Measurements from ENCODE around the gene PTPRU.
"Not testable (repeated sequence)": the region's sequence is repeated elsewhere in the genome, so short reads cannot be mapped to it uniquely, and the experiment has no call there.

Gene PTPRU

GRCh38 chr1:29312469-29313461 lies 76.4 kb downstream of the PTPRU start:
- H3K27ac ChIP-seq (ENCODE audit: extremely low read depth, low read depth, low read length), result no peak overlapping the region
- TF ChIP-seq ZNF626 (tag by site-specific recombination; IDR thresholded peaks at IDR 0.05) (no peak), PRDM1 (tag by site-specific recombination; IDR thresholded peaks at IDR 0.05) (no peak), KLF7 (tag by site-specific recombination; IDR thresholded peaks at IDR 0.05; ENCODE audit: borderline replicate concordance) (no peak), ZNF335 (tag by site-specific recombination; conservative IDR thresholded peaks at IDR 0.05) (no peak), ZFHX2 (tag by site-specific recombination; conservative IDR thresholded peaks at IDR 0.05) (no peak), ZNF416 (tag by site-specific recombination; IDR thresholded peaks at IDR 0.05) (no peak)
- ChIA-PET CTCF (interaction anchor here (1.5 kb wide), 1 partner anchor 72 kb away, joined by 6 read pairs; no protein-coding TSS in a partner anchor), POLR2A (no interaction called here)
- peaks cover 0 to 78% of the 10 kb centered on the region in 2 experiments; a peak in 2 of 3 replicates for H3K36me3 ChIP-seq (ENCODE audit: control insufficient read depth in 2 of 2, insufficient read depth in 1 of 2, low read length in 2 of 2)
- H3K4me1 ChIP-seq (ENCODE audit: control insufficient read depth, insufficient read depth, low read length), result no peaks in the 10 kb centered on the region
- no peak overlapping the region for H3K4me3 ChIP-seq (ENCODE audit: low read depth, low read length)
- no peaks in the 10 kb centered on the region for H3K9me3 ChIP-seq (ENCODE audit: control insufficient read depth, insufficient read depth, low read depth, low read length)

GRCh38 chr1:29314685-29315084 lies 78.4 kb downstream of the PTPRU start:
- H3K4me1 ChIP-seq (ENCODE audit: control insufficient read depth, insufficient read depth, low read length); H3K4me3 ChIP-seq (ENCODE audit: low read depth, low read length); H3K9me3 ChIP-seq (ENCODE audit: control insufficient read depth, insufficient read depth, low read depth, low read length); H3K27ac ChIP-seq (ENCODE audit: extremely low read depth, low read depth, low read length); CTCF ChIA-PET; POLR2A ChIA-PET: not testable (repeated sequence)
- peaks cover 0 to 86% of the 10 kb centered on the region in 2 experiments; a peak in 2 of 3 replicates for H3K36me3 ChIP-seq (ENCODE audit: control insufficient read depth in 2 of 2, insufficient read depth in 1 of 2, low read length in 2 of 2)
- TF ChIP-seq ZFP3 (tag by site-specific recombination; IDR thresholded peaks at IDR 0.05; ENCODE audit: low read depth) (0 out of 2 replicates have a peak, but pooled peaks have one; percentile 7), EGR2 (tag by site-specific recombination; IDR thresholded peaks at IDR 0.05; ENCODE audit: low read depth) (peak; percentile 95), ZFHX2 (tag by site-specific recombination; conservative IDR thresholded peaks at IDR 0.05) (peak; percentile 95)
- TF ChIP-seq, protein P1, sequence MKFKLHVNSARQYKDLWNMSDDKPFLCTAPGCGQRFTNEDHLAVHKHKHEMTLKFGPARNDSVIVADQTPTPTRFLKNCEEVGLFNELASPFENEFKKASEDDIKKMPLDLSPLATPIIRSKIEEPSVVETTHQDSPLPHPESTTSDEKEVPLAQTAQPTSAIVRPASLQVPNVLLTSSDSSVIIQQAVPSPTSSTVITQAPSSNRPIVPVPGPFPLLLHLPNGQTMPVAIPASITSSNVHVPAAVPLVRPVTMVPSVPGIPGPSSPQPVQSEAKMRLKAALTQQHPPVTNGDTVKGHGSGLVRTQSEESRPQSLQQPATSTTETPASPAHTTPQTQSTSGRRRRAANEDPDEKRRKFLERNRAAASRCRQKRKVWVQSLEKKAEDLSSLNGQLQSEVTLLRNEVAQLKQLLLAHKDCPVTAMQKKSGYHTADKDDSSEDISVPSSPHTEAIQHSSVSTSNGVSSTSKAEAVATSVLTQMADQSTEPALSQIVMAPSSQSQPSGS (tag by site-specific recombination; IDR thresholded peaks at IDR 0.05; ENCODE audit: low read depth), result peak; percentile 79

GRCh38 chr1:29315262-29315661 lies 78.9 kb downstream of the PTPRU start:
- Histone ChIP-seq H3K9me3 (ENCODE audit: control insufficient read depth, insufficient read depth, low read depth, low read length) (no peaks in the 10 kb centered on the region), H3K4me1 (ENCODE audit: control insufficient read depth, insufficient read depth, low read length) (no peaks in the 10 kb centered on the region), H3K27ac (ENCODE audit: extremely low read depth, low read depth, low read length) (no peak overlapping the region), H3K36me3 (ENCODE audit: control insufficient read depth in 2 of 2, insufficient read depth in 1 of 2, low read length in 2 of 2) (peaks cover 0 to 84% of the 10 kb centered on the region in 2 experiments; a peak in 2 of 3 replicates), H3K4me3 (ENCODE audit: low read depth, low read length) (no peak overlapping the region)
- CTCF ChIA-PET, result no interaction called here
- POLR2A ChIA-PET, result no interaction called here
- TF ChIP-seq ZNF266 (tag by site-specific recombination; IDR thresholded peaks at IDR 0.05; ENCODE audit: low read depth) (no peak), ZNF473 (tag by site-specific recombination; IDR thresholded peaks at IDR 0.05) (no peak), HOXA7 (CRISPR knock-in tag; IDR thresholded peaks at IDR 0.05; ENCODE audit: borderline replicate concordance) (no peak), ZNF560 (tag by site-specific recombination; IDR thresholded peaks at IDR 0.05; ENCODE audit: borderline replicate concordance) (no peak), ZNF707 (tag by site-specific recombination; IDR thresholded peaks at IDR 0.05) (no peak), ZNF292 (tag by site-specific recombination; IDR thresholded peaks at IDR 0.05; ENCODE audit: borderline replicate concordance, low read depth) (no peak), ZNF580 (tag by site-specific recombination; IDR thresholded peaks at IDR 0.05) (no peak), ZBTB11 (tag by site-specific recombination; conservative IDR thresholded peaks at IDR 0.05; ENCODE audit: low read depth) (no peak), ZNF157 (tag by site-specific recombination; IDR thresholded peaks at IDR 0.05) (no peak), ZXDB (tag by site-specific recombination; IDR thresholded peaks at IDR 0.05) (no peak), TCF7L2 (IDR thresholded peaks at IDR 0.05; ENCODE audit: borderline replicate concordance, low read depth, low read length) (no peak), ZBTB1 (tag by site-specific recombination; IDR thresholded peaks at IDR 0.05) (no peak)
- TF ChIP-seq, protein P2, sequence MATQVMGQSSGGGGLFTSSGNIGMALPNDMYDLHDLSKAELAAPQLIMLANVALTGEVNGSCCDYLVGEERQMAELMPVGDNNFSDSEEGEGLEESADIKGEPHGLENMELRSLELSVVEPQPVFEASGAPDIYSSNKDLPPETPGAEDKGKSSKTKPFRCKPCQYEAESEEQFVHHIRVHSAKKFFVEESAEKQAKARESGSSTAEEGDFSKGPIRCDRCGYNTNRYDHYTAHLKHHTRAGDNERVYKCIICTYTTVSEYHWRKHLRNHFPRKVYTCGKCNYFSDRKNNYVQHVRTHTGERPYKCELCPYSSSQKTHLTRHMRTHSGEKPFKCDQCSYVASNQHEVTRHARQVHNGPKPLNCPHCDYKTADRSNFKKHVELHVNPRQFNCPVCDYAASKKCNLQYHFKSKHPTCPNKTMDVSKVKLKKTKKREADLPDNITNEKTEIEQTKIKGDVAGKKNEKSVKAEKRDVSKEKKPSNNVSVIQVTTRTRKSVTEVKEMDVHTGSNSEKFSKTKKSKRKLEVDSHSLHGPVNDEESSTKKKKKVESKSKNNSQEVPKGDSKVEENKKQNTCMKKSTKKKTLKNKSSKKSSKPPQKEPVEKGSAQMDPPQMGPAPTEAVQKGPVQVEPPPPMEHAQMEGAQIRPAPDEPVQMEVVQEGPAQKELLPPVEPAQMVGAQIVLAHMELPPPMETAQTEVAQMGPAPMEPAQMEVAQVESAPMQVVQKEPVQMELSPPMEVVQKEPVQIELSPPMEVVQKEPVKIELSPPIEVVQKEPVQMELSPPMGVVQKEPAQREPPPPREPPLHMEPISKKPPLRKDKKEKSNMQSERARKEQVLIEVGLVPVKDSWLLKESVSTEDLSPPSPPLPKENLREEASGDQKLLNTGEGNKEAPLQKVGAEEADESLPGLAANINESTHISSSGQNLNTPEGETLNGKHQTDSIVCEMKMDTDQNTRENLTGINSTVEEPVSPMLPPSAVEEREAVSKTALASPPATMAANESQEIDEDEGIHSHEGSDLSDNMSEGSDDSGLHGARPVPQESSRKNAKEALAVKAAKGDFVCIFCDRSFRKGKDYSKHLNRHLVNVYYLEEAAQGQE (tag by site-specific recombination; IDR thresholded peaks at IDR 0.05), result no peak
